Measurements from ENCODE around the gene CXCL14.

The CXCL14 gene

DNA sequence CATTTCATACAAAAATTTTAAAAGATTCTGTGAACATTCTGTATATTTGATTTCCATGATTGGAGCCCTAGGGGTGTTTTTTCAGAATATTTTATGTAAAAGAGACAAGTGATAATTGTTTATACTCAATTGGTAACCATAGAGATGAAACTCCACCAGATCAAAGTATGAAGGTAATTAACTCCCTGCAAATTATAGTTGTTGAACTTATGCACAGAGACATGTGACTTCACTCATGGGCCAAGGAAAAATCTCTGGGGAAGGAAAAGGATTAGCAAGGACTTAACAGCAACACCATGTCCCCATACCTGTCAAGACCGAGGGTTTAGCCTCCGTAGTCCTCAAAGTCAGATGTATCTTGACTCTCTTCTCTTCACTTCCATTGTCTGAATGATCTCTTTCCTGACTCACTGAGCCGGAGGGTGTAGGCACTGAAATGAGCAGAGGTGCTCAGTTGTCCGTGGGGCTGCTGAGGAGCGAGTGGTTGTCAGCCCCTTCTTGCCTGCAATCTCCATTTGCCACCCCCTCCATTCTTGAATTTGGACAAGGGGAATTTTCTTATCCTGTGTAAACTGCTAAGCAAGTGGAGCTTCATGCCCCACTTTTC, 17.5 kb upstream of the CXCL14 start:
- DNase-seq (ENCODE audit: low spot score), result no peak

DNA sequence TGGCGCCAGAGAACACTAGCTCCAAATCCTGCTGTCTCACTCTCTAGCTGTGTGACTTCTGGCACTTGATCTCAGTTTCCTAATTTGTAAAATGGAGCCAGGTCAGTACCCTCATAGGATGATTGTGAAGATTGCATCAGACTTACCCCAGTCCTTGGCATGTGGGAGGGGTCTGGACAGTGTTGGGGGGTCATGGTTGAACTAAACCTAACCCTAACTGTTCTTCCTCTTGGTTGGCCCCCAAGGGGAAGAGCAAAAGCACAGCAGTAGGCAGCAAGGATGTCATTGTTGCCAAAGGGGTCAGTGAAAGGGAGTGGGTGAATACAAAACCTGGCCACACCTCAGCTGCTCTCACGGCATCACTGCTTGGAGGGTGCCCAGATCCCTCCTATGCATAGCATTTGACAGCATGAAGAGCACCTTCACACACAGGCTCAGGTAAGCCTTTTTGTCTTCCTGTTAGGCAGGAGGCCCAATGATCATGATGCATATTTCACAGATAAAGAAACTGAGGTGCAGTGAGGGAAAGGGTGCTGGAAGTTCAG, 15.7 kb upstream of the CXCL14 start:
- peak; percentile 40 for DNase-seq (ENCODE audit: low spot score)

DNA sequence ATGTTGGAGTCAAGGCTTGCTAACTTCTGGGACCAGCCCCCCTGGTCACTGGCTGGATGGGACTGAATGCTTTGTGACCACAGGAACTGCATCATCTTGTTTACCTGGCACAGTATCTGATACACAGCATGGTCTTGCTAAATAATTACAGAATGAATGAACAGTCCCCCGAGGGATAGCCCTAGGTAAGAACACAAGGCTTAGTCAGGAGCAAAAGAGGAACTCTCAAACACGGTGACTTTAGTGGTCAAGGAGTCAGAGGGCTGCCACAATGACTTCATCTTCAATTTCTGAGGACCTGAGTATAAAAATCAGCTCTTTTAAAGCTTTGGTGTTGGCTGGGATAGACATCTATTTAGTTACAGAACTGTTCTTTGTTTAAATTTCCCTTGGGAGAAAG, 15.1 kb upstream of the CXCL14 start:
- DNase-seq (ENCODE audit: low spot score), result peak; percentile 9

DNA sequence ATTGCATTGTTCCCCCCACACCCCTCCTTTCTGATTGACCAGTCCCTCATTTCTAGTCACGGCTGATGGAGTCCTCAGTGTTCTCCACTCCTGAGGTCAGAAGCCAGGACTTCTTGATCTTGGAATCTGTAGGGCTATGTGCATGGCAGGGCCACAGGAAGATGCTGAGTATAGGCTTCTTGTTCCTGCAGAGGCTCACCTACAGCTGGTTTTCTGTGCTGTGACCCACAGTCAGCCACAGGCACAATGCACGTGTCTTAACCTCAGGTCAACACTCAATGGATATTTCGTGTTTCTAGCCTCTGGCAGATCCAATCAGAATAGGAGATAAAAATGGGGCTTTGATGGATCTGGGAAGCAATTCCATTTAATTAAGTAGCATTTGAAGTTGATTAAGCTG, 14.3 kb upstream of the CXCL14 start:
- DNase-seq (ENCODE audit: low spot score), result no peak

DNA sequence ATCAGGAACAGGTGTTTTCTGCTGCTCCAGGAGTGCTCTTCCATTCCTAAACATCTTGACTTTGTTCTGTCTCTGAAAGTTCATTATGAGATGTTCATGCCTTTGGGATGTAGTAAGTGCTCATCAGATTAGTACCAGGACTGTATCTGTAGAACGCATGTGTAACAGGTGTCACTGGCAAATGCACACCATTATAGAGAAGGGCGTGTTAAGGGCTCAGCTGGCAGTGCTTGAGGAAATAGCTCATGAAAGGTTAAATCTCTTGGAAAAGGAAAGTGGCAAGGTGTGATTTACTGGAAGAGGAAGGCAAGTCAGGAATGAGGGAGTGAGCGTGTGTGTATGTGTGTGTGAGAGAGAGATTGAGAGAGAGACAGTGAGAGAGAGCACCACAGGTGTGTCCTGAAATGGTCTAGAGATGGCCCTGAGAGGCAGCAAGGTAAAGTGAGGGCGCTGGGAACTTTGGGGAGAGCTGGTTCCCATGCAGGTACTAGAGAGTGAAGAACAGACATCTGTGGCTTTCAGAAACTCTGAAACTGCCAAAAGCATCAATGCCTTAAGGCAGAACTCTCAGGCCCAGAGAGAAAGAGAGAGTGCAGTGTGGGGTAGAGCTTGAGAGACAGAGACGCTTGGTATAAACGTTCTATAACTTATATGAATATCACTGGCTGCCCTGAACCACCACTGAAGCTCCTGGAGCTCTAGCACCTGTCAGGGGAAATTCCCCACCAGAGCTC, 13.7 kb upstream of the CXCL14 start:
- DNase-seq (ENCODE audit: low spot score), result no peak

DNA sequence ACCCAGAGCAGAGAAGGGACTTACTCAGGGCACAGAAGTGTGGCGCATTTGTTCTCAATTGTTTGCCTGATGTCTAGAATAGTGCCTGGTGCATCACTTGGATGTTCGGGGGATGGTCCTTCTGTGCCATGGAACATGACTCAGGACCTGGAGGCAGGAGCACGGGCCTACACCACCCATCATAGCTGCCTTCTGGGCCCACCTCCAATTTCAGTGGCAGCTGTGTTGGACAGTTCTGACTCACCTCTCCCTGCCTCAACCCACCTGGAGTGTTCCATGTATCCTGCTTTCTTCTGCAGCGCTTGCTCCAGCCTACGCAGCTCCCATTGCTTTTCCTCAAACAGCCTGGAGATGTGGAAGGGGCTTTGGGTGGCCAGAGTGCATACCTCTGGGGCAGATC, 12.5 kb upstream of the CXCL14 start:
- DNase-seq (ENCODE audit: low spot score), result no peak

DNA sequence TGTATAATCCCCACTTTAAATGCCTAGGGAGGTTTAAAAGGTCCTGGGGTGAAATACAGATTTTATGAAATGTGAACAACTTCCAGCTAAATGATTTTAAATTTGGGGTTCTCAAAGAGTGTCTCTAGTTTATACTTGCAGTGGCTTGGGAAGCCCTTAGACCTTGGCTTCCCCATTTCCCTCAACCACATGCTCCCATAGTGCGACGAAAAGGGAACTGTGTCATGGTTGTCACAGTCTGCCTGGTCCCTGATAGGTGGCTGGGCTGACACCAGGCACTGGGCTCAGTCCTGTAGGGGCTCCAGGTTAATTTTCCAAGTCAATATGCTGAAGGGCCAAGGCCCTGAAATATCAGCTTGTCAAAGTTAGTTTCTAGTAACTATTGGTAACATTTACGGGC, 10.4 kb upstream of the CXCL14 start:
- no peak for DNase-seq (ENCODE audit: low spot score)

DNA sequence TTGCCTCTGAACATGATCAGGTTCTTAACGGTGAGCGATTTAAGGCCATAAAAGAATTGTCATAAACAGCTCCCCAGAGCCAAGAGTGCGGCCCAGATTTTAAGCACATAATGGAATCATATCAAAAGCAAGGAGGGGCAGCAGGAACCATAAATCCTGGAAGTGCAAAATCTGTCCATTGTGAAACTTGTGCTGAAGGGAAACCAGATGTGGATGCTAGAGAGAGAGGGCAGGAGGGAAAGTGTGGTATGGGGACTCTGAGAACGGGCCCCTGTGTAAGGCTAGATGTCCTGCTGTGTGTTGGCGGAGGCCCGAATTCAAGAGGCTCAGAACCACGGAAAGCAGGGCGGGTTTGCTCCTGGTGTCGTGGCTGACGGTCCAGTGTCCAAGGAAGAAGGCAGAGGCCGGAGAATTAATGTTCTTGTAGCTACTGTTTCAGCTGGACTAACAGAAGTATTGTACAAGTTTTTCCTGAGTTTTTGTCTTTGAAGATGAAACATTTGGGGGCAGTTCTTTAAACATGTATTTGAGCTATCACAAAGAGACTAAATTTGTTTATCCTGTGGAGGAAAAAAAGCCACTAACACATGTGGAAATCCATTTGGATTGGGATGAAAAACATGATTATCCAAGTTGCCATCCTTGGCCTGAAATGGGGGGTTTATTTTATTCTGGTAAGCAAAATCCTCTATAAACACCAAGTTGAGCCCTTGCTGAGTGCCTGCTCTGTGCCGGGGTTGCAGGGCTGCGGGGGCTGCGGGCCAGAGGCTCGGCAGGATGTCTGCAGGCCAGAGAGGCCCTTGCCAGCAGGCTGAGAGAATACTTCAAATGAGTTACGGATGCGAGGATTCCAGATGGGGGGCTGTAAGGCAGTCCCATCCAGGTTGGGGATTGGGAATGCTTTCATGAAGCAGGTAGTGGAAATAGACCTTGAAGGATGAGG, 9.2 kb upstream of the CXCL14 start:
- no peak for DNase-seq (ENCODE audit: low spot score)

DNA sequence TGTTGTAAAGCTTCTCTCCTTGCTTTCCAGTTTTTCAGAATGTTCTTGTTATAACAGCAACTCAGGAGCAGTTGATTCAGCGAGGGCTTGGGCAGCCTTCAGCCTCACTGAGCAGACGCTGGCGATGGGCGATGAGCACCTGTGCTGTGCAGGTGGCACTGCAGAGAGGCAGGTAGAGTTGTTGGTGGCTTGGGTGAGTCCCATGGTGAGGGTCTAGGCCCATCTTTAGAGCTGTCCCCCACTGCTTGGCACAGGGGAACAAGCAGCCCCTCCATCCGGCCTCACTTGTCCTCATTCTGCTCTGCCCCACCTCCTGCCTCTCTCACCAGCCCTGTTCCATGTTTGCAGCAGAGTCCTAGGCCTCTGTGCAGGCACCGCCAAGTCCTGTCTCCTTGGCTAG, 6.1 kb upstream of the CXCL14 start:
- DNase-seq (ENCODE audit: low spot score), result no peak

DNA sequence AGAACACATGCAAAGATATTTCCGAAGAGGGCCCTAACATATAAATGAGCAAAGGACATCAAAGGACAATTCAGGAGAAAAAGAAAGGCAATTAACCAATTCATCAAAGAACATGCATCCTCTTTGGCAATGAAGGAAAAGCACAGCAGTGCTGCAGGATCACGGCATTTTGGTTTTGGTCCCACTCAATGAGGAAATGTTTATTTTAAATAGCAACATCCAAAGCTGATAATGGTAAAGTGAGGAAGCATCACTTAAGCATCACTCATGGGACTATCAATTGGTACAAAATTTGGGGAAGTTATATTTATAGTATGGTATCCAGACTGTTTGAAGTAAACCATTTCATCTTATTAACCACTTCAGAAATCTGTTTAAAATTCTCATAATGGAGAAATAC, 5.5 kb upstream of the CXCL14 start:
- DNase-seq (ENCODE audit: low spot score), result no peak

DNA sequence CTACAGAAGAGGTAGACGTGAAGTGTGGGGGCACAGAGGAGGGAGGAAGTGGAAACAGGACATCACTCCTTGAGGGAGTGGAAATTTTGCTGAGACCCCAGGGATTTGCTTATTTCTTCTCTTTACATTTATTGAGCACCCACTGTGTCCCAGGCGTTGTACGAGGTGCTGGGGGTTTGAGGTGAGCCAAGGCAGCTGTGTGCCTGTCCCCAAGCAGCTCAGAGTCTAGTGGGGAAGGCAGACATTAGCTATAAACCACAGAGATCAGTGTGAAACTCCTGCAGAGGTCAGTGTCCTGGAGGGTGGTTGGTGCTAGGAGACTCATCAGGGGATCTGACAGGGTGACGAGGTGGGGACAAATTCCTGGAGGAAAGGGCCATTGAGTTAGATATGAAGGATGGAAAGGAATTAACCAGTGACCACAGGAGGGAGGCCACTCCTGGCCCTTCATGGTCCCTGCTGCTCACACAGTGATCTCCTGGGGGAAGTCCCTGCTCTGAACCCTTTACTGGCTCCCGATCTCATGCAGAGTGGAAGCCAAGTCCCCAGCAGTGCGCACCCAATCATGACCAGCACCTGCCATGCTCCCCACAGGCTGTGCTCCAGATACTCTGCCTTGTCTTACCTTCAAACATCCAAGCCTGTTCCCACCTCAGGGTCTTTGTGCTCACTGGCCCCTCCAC, 3.4 kb upstream of the CXCL14 start:
- DNase-seq (ENCODE audit: low spot score), result no peak

DNA sequence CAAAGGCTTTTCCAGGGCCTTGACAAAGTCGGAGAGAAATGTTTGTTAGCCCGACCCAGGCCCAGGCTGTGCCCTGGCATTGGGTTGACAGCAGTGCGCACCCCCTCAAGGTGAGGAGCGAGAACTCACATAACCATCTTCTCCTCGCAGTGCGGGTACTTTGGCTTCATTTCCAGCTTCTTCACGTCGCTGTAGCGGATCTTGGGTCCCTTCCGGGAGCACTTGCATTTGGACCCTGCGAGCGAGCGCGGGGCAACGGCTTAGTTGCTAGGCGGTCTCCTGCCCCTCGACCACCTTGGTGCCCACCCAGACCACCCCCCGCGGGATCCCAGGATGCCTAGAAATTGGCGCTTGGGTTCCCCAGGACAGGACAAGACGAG, 496 bp downstream of the CXCL14 start:
- DNase-seq (ENCODE audit: low spot score), result no peak

DNA sequence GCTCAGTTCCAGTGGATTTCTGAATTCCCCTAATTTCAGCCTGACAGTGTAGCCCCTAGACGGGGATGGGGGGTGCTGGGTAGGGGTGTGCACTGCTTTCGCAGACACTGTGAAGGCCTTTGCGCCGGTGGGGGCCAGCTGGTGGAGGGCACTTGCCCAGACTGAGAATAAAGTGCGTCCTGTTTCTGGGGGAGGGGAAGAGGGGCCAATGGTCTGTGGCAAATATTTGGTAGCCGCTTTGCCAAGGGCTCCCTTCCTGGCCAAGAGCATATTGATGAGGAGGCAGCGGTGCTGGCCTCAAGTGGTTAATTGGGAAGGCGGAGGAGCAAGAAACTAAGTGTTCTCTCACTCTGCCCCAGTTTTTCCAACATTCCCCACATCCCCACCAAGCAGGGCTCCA, 1.4 kb downstream of the CXCL14 start:
- no peak for DNase-seq (ENCODE audit: low spot score)

DNA sequence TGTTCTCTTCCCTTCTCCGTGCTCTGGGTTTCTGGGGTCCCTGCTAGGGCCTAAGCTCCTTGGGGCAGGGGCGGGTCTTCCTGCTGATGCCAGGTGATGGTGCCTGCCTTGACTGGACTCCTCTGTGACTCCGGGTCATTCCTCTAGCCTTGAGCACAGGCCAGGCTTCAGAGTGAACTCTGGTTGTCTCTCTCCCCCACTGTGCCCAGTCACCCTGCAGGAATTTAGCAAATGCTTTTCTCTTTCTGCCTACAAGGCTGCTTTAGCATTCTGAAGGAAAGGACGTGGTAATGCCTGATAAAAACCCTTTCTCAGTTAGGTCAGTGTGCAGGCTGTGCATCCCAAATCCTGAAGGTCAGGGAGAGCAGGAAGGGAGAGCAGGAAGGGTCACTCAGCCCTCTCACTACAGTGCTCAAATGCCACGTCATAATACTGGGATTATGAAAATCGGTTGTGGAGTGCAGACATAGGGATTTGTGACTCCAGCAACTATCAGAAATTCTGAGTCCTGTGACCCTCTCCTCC, 2.7 kb downstream of the CXCL14 start:
- DNase-seq (ENCODE audit: low spot score), result no peak

DNA sequence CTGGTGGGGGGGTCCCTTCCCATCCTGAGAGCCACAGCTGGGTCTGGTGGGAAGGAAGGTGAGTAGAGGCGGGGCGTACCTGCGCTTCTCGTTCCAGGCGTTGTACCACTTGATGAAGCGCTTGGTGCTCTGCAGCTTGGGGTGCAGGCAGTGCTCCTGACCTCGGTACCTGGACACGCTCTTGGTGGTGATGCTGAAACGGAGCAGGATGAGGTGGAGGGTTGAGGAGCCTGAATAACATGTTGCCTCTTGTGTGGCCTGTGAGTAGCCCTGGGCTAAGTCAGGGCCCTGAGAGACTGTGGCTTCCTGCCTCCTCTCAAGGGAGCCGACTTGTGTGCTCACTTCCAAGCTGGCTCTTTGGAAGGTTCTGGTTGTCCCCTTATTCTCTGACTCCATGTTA, 4.3 kb downstream of the CXCL14 start:
- DNase-seq (ENCODE audit: low spot score), result no peak

DNA sequence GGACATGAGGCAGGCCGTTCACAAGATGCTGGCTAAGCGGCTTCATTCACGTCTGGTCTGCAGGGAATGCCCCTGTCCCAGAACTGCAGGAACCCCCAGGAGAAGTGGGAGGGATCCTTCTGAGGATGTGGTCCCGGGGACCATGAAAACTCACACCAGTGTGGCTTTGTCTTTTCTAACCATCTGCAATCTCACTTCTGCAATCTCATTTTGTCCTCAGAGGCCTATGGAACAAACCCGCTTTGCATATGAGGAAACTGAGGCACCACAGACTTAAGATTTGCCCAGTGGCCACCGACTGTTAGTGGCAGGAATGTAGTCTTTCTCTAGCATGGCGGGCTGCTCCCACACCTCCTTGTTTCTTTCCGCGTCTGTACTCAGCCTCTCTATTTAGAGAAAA, 6.9 kb downstream of the CXCL14 start:
- DNase-seq (ENCODE audit: low spot score), result no peak

DNA sequence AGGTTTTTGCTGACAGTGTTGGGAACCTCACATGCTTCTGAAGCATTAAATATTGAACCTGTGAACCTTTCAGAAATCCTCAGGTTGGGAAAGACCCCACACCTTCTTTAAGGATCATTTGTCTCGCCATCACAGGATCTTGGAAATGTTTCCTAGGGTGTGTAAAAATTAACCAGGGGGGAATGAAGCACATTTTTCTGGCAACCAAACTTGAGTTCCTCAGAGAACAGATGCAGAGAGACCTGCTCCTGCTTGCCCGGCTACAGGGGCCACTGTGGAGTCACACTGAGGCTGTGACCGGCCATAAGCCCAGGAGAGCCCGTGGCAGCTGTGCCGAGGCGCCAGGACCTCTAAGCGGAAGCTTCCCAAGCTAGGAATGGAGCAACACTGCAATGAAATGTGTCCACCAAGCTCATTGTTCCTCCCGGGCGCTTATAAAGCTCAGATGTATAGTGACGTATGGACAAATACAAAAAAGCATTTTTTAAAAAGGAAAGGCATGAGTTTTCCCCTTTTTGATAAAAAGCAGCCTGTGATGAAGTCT, 7.7 kb downstream of the CXCL14 start:
- DNase-seq (ENCODE audit: low spot score), result no peak

DNA sequence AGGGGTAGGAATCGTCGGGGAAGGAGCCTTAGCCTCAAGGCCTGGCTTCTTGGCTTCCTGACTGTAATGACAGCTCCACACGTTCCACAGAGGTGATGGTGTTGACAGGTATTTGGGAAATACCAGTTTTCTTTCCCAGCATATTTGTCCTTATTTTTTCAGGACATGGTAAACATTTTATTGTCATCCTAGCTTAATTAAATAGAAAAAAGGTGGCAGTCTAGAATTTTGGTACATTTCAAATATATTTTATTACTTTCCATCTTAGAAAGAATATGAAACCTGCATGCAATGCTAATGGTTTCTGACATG, 8.4 kb downstream of the CXCL14 start:
- no peak for DNase-seq (ENCODE audit: low spot score)

DNA sequence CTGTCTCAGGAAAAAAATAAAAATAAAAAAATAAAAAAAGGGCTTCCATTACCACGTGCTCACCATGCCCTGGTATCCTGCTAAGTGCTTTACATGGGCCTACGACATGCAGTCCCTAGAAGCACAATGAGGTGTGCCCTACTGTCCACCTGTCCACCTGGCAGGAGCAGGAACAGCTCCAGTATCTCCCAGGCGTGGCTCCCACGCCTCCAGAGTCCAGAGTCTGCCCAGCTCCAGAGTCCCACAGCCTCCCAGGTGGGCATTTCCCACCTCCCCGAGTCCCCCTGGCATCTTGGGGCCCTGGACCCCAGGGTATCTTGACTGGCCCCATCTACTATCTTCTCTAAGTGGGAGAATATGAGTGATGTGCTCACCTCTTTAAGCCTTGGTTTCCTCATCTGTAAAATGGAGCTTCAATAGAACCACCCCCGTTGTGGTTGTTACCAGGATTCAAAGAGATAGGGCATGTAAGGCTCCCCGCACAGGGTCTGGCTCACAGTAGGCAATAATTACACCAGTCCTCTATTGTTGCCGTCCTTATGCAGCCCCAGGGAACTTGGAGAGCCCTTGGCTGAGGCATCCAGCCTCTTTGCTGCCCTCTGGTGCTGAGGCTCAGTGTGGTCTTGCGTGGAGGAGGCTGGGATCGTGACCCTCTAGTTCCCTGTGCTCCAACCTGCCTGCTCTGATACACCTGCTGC, 8.9 kb downstream of the CXCL14 start:
- DNase-seq (ENCODE audit: low spot score), result no peak

DNA sequence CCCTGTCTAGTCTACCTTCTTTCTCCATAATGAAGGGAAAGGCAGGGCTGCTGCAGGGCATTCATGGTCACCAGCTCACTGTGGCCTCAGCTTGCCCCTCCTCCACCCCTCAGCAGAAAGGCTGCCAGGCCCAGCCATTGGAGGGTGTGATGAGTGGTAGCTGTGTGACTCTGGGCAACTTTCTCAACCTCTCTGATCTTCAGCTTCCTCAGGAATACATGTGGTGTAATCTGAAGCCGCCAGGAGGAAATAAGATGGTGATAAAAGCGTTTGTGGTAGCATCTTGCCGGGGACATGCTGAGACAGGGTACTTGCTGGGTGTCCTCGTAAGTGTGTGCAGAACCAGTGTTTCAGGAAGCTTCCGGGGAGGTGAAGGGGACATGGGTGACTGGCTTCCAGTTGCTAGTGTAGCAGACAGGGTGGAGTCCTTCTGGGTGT, 9.8 kb downstream of the CXCL14 start:
- no peak for DNase-seq (ENCODE audit: low spot score)

DNA sequence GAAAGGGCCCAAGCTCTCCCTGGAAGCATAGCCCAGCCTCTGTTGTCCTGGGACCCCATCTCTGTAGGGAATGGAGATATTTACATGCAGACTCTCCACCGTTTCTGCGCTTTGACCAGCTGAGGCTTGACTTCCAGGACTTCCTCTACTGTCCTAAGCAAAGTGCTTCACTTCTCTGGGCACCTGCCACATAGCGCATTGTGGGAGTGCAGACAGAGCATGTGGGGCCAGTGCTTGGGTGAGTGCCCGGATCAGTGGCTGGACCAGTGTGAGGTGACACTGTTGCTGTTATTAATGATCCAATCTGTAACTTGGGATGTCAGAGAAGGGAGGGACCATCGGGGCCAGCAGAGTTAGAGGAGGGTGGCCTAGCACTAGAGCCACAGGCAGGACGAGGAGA, 10.5 kb downstream of the CXCL14 start:
- DNase-seq (ENCODE audit: low spot score), result no peak

Data from left forelimb (tissue), 1 donor.